NCI-H524 (cell line): ENCODE results near the gene UNC13B.
"Not testable (repeated sequence)": the region's sequence is repeated elsewhere in the genome, so short reads cannot be mapped to it uniquely, and the experiment has no call there.

Experiments
- DNase-seq, 2 experiments: peaks; one replicate each; lab custom pipeline; 2025; lab: John Stamatoyannopoulos, UW

The UNC13B gene

DNA sequence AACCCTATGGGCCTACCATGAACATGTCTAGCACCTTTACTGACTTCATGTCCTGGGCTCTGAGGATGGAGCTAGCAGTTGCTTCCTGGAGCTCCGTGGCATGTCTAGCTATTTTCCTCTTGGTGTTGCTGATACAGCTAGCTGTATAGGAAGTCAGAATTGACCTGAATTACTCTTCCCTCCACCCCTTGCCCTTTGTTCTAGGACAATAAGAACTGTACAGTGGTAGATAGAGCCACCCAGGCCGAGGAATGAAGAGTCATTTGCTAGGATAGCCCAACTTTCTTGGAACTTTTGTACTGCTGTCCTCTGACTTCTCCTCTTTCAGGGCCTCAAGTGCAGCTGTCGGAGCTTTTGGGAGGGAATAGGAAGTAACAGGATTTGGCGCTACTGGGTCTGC is 218.2 kb downstream of the UNC13B start:
- no peak for DNase-seq

DNA sequence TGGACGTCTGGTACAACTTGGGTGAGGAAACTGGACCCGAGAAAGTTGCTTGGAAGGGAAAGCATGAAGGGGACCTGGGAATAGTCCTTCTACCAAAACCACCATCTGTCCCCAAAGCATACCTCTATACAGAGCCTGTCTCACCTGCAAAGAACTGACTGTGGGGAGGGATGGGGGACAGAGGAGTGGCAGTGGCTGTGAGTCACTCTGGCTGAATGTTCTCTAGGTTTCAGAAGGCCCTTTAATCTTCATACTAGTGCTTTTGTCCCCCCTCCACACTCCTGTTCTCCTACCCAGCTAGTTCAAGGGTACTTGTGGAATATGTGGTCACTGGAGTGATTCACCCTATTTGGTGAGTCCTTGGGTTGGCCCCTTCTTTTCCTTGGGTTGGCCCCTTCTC is 218.8 kb downstream of the UNC13B start:
- no peak for DNase-seq

DNA sequence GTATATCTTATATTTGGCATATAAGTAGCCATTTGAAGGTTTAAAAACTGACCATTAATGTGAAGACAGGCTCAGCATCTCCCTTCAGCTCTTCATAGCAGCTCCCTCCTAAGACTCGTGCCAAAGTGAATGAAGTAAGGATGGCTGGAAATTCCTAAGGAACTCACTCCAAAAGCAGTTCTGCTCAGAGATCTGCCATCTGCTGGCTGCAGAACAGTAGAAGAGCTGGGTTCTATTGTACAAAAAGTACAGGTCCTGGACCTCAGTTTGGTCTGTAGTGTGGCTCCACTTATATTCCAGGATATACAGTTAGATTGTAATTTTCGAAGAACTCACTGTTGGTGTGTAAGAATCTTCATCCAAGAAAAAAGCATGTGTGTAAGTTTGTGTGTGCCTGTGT is 223.2 kb downstream of the UNC13B start:
- no peak for DNase-seq

DNA sequence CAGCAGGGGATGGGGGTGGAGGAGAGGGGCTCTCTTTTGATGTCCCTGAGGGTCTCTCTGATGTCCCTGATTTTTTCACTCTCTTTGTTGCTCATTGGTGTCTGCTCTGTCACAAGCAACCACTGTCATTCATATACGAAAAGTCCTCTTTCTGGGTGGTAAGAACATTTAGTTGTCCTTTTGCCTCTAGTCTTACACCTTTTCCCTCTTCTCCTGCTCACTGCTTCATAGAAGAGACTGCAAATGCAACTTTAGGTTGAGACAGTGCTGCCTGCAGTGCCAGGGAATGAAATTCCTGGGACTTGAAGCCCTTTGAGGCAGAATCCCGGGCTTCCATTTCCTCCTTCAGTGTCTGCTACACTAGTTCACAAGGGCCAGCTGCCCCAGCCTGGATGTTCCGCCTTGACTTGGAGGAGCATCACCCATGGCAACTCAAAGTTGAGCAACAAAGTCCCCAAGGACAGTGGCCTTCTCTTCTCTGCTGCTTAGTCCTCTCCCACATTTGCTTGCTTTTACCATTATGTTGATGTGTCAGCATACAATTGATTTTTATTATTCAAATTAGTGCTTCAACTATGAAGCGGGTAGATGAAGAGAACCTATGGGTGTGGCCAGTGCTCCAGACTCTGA is 233.4 kb downstream of the UNC13B start:
- DNase-seq: no peak

DNA sequence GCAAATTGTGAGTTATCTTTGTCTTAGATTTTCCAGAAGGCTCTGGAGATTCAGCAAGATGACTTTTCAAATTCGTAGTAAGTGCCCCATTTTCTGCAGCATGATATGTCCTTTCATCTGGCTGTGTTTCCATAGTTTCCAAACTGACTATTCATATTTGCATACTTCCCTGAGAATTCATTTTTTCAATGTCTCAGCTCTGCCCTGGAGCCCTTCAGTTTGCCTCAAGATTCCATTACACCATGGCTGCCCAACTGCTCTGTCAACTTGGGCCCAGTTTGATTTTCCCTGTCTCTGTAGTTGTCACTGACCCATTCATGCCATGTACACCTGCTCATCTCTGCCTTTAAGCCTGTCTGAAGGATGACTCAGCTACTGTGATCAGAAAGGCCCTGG is 233.9 kb downstream of the UNC13B start:
- no peak for DNase-seq

DNA sequence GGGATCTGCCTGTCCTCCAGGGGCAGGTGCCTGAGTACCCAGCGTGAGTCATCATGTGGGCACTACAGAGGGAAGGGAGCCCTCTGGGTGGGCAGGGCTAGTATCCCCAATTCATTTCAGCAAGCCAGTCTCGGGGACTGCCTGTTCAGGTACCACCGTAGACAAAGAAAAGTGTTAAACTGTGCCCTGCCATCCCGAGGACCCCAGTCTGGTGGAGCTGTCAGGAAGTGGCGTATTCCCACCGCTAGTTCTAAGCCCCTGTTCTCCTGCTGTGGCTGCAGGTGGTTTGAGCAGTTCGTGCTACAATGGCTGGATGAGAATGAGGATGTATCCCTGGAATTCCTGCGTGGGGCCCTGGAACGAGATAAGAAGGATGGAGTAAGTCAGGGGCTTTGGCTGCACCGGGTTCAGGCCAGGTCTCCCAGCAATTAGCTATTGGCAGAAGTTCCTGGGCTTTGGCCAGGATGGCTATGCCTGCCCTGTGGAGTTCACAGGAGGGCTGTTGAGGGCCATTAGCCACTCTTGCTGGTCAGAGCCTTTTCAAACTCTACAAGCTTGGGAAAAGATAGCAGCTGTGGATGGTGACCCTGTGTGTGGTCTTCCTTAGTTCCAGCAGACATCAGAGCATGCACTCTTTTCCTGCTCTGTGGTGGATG is 234.9 kb downstream of the UNC13B start:
- DNase-seq: no peak

DNA sequence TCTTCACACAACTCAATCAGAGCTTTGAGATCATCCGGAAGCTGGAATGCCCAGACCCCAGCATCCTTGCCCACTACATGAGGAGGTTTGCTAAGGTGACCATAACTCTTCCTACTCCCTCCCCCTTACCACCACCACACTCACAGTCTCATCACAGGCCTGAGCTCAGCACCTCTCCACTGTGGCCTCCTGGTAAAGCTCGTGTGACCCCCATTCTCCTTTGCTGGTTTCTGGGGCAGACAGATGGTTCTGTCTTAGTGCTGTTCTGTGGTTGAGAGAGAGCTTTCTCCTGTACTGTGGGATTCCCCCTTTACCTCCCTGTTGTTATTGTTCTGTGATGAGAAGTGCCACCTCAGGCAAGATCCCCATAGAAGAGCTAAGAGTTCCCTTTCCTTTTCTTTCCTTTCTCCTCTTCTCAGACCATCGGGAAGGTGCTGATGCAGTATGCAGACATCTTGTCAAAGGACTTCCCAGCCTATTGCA is 235.4 kb downstream of the UNC13B start:
- no peak for DNase-seq

DNA sequence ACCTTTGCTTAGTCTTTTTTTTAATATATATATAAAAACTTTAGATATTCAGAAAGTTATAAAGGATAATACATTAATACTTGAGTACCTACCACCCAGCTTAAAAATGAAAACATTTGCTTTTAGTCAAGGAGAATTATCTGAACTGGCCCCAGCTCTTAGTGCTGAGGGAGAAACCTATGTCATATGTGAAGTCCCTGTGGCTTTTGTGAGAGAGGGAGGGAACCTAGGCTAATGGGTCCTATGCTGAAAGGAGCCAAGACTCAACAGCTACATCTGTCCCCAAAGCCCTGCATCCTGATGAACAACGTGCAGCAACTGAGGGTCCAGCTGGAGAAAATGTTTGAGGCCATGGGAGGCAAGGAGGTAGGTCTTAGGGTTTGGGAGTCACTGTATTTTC is 236.1 kb downstream of the UNC13B start:
- DNase-seq: no peak

DNA sequence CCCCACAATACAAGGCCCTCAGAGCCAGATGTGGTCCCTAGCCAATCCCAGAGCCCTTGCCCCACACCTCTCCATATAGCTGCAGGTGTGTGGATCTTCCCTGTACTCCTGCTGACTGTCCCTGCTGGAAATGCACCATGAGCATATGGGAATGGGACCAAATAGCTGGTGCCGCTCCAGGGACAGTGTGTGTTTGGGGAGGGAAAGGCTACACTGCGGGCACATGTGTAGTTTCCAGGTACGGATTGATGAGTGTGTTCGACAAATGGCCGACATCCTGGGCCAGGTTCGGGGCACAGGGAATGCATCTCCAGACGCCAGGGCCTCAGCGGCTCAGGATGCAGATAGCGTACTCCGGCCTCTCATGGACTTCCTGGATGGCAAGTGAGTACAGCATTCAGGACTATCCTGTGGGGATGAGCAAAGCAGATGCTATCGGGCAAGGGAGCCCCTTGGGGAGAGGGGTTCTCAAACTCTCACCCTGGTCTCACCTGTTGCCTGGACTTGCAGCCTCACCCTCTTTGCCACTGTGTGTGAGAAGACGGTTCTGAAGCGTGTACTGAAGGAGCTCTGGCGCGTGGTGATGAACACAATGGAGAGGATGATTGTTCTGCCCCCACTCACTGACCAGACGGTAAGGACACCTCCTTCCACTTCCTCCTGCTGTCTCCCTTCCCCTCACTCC is 237.0 kb downstream of the UNC13B start:
- no peak for DNase-seq

DNA sequence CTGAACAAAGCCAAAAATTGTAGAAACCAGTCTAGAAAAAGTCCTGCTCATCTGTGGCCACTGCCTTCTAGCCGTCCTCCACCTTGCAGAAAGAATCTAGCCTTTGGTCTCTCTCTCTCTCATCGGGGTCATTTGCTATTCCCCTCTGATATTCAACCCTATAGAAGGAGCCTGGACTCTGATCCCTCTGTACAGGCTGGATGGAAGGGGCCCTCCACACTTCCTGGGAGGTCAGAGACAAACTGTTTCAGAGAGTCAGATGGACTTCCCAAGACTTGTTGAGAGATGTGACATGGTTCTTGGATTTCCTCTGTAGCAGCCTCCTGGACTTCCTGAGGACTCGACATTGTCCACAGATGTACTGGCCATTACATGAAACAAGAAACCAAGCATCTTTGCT is 243.1 kb downstream of the UNC13B start:
- no peak for DNase-seq

DNA sequence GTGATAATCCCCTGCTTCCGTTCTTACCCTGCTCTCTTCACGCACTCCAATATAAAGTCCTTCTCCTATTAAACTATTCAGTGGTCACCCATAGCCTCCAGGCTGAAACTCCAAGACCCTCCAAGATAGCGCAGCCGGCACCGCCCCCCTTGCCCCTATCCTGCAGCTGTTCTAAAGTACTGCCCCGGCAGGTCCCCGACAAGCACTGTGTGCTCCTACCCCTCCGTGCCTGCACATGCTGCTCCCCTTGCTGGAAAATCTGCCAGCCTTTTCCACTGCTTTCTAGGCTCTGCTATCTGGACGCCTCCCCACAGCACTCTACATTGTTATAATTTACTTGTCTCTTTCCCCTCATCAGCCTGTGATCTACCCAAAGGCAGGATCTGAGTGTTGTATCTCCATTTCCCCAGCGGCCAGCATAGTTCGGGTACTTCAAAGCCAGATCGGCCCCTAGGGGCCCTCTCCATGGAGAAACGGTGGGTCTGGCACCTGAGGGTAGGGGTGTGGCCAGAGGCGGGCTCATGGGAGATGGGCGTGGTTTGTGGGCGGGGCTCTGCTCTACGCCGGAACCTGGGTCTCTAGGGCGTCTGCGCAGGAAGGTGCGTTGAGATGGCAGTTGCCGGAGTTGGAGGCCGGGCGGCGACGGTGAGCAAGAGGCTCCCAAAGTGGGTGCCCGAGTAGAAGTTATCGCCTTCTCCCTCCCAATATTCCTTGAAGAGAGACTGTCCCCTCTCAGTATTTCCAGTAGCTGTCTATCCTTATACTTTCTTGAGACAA is 244.6 kb downstream of the UNC13B start:
- no peak for DNase-seq

DNA sequence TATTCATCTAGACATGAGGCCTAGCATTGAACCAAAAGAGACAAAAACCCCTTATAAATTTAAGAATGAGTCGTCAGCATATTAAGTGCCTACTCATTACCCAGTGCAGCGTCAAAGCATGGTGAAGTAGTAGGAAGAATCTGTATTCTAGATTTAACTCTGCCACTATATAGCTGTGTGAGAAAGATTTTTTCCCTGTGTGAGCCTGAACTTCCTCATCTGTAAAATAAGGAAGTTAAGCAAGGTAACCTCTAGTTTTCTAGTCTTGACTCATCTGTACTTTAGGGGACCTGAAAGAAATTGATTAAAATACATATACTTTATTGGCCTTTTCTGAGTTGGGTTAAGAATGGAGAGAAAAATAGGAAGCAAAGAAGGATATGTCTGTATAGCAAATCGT is 246.0 kb downstream of the UNC13B start:
- DNase-seq: no peak

DNA sequence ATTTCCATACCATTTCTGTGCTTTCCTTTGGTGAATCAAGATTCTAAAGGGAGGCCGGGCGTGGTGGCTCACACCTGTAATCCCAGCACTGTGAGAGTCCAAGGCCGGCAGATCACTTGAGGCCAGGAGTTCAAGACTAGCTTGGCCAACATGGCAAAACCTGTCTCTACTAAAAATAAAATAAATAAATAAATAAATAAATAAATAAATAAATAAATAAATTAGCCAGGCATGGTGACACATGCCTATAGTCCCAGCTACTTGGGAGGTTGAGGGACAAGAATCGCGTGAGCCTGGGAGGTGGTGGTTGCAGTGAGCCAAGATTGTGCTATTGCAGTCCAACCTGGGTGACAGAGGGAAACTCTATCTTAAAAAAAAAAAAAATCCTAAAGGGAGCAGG is 247.6 kb downstream of the UNC13B start:
- DNase-seq: not testable (repeated sequence)

DNA sequence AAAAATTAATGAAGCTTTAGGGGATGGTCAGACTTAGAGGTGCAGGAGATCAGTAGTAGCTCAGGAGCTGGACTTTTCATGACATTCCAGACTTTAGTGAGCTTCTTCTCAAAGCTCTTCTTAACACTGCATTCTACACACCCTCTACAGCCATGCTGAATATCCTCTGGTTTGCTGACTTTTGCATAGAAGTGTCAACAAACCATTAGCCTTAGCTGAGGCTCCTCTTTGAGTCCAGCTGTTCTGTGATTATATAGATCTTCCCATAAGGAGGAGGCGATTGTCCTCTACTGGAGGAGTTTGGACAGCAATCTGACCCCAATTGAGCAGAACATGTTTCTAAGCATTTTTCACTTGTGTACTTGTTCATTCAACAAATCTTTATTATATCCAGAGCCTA is 253.1 kb downstream of the UNC13B start:
- DNase-seq: no peak

DNA sequence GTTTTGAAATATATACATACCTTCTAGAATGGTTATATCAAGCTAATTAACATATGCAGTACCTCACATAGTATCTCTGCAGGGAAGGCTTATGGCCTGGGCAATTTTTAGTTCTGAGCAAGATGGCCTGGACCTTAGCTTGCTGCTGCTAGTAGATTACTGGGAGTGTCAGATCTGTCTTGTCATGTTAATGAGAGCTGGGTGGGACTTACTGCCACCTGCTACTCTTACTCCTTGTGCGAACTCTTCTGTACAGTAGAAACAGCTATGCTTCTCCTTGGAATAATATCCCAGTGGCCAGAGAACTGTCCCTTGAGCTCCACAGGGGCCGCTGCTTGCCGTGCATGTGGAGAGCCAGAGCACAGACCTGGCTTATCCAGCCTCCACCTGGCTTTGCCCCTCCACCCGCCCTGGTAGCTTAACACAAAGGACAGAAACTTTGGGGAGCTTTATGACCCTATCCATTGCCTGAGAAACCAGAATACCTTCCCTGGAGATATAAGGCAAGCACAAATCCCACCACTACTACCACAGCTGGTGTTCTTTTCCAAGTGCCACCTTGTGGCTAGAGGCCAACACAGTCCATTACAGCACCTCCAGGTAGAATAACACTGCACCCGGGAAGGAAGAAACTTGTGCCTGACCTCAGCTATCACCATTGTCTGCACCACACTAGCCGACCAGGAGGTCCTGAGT is 253.7 kb downstream of the UNC13B start:
- DNase-seq: peak in 1 of 2 experiments; percentile 2

DNA sequence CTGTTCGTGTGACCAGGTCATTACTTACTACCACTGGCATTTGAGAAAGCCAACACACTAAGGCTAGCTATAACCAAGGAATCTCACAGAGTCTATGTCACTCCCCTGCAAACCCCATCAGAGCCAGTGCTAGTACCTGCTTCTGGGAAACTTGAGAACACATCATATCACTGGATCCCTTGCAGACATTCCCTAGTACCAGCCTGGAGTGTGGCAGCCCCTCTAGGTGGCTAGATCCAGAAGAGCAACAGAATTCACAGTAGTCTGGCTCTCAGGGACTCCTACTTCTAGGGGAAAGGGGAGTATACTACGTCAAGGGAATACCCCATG is 254.3 kb downstream of the UNC13B start:
- DNase-seq: no peak

DNA sequence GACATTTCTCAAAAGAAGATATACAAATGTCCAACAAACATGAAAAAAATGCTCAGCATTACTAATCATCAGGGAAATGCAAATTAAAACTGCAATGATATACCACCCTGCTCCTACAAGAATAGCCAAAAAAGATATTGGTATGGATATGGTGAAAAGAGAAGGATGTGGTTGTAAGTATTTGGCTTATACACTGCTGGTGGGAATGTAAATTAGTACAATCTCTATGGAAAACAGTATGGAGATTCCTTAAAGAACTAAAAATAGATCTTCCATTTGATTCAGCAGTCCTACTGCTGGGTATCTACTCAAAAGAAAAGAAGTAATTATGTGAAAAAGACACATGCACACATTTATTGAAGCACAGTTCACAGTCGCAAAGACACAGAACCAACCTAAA is 260.5 kb downstream of the UNC13B start:
- no peak for DNase-seq

DNA sequence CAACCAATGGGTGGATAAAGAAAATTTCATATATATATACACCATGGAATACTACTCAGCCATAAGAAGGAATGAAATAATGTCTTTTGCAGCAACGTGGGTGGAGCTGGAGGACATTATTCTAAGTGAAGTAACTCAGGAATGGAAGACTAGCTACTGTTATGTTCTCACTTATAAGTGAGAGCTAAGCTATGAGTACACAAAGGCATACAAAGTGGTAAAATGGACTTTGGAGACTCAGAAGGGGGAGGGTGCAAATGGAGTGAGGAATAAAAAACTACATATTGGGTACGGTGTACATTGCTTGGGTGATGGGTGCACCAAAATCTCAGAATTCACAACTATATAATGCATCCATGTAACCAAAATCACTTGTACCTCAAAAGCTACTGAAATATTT is 260.9 kb downstream of the UNC13B start:
- DNase-seq: no peak

DNA sequence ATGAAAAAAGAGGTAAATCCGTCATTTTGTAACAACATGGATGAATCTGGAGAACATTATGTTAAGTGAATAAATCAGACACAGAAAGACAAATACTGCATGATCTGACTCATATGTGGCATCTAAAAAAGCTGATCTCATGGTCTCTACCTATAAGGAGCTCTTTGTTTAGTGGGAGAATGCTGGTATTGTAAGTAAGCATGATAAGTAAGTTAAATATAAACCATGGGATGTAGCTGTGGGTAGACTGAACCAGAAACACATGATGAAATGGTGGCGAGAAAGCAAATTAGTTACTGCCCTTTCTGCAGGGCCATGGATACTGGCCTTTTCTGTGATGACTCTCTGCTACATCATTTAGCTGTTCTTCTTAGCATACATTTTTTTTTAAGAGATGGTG is 261.7 kb downstream of the UNC13B start:
- DNase-seq: no peak

DNA sequence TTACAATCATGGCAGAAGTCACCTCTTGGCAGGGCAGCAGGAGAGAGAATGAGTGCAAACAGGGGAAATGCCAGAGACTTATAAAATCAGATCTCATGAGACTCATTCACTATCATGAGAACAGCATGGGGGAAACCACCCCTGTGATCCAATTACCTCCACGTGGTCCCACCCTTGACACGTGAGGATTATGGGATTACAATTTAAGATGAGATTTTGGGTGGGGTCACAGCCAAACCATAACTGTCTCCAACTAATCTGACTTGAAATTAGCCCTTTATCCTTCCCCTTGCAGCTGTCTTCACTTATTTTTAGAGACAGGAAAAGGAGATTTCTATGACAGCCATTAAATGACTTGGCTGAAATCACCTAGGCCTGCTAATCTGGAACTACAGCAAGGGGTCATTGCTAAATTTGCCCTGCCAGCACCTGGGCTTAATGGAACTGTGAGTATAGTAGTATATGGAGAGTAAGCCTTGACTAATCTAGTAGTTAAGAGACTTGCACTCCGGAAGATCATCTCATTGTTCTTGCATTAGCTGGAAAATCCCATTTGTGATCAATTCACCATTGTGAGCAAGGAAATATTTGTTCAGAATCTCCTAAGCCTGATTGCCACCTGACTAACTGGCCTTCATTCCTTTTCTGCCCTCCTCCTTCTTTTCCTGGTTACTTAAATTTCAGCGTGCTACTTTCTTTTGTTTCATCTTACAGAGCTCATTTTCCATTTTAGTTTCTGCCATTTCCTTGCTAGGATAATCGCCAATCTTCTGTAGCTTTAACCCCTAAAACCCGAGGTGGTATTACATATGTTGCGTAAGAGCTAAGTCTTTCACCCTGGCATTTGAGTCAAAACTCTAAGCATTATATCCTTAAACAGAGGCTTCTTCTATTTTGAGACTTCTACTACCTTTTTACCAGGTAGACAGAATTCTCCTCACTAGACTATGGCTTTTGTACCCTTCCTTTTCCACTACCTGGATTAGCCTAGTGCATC is 262.8 kb downstream of the UNC13B start:
- DNase-seq: peak; percentile 76 to 87

DNA sequence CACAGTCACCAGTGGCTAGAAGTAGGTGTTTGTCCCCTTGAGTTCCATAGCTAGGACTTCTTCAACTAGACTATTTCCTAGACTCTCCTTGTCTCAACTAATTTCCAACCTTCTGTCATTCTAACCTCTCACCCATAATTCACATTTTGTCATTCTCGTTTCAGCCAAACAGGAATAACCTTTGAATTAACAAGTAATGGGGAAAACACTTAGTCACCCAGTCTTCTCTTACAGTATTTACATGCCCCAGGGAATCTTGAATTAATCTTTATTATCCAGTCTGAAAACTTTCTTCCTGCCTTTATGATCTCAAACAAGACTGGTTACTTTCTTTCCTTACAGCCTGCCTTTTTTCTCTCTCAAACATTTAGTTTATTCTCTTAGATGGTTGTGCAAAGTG is 264.8 kb downstream of the UNC13B start:
- DNase-seq: no peak
